Ishikawa (cell line): Measurements from ENCODE around the gene FCN1.

Experiments used
- CEBPB ChIP-seq: IDR thresholded peaks from 2 replicates; pipeline ENCODE4 v1.6.1; 2012
- CREB1 ChIP-seq: IDR thresholded peaks from 2 replicates; pipeline ENCODE4 v1.6.1; 2012; ENCODE audit warnings: low read depth
- EGR1 ChIP-seq: IDR thresholded peaks from 2 replicates; pipeline ENCODE4 v1.6.1; 2012
- EP300 ChIP-seq: IDR thresholded peaks from 2 replicates; pipeline ENCODE4 v1.6.1; 2012; ENCODE audit warnings: borderline replicate concordance
- FOXM1 ChIP-seq: IDR thresholded peaks from 2 replicates; pipeline ENCODE4 v1.6.1; 2012; ENCODE audit warnings: low read depth, borderline replicate concordance
- NFIC ChIP-seq: IDR thresholded peaks from 2 replicates; pipeline ENCODE4 v1.6.1; 2012
- RAD21 ChIP-seq: IDR thresholded peaks from 2 replicates; pipeline ENCODE4 v1.6.1; 2012; ENCODE audit warnings: low read depth
- TAF1 ChIP-seq: IDR thresholded peaks from 2 replicates; pipeline ENCODE4 v1.6.1; 2012; ENCODE audit warnings: low read depth, mild to moderate bottlenecking
- TCF12 ChIP-seq: IDR thresholded peaks from 2 replicates; pipeline ENCODE4 v1.6.1; 2012; ENCODE audit warnings: low read depth
- TEAD4 ChIP-seq: IDR thresholded peaks from 2 replicates; pipeline ENCODE4 v1.6.1; 2012
- YY1 ChIP-seq: IDR thresholded peaks from 2 replicates; pipeline ENCODE4 v1.6.1; 2012; ENCODE audit warnings: low read depth
- ZBTB7A ChIP-seq: IDR thresholded peaks from 2 replicates; pipeline ENCODE4 v1.6.1; 2012; ENCODE audit warnings: low read depth
- TF ChIP-seq, protein P1 (sequence below): IDR thresholded peaks from 2 replicates; pipeline ENCODE4 v1.6.1; 2012; ENCODE audit warnings: low read depth, mild to moderate bottlenecking
- TF ChIP-seq, protein P2 (sequence below): IDR thresholded peaks from 2 replicates; pipeline ENCODE4 v1.6.1; 2012
- TF ChIP-seq, protein P3 (sequence below): IDR thresholded peaks from 2 replicates; pipeline ENCODE4 v1.6.1; 2012

FCN1 gene

DNA sequence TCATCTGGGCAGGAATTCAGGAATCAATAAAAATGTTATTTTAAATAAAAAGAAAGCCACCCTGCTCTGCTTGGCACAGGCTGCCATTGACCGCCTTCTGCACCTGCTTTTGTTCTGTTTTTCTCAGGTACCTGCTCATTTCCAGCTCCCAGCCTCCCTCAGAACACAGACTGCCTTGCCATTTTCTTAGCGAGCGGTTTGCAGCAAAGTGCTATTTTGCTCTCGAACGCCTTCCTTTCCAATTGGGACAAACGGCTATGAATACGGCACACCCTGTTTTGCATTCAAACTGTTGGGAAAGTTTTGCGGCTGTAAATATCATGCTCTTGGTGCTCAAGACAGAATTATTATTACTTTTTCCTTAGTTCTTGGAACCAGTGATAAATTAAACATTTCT, 25.1 kb upstream of the FCN1 start:
- TF ChIP-seq, protein P1, sequence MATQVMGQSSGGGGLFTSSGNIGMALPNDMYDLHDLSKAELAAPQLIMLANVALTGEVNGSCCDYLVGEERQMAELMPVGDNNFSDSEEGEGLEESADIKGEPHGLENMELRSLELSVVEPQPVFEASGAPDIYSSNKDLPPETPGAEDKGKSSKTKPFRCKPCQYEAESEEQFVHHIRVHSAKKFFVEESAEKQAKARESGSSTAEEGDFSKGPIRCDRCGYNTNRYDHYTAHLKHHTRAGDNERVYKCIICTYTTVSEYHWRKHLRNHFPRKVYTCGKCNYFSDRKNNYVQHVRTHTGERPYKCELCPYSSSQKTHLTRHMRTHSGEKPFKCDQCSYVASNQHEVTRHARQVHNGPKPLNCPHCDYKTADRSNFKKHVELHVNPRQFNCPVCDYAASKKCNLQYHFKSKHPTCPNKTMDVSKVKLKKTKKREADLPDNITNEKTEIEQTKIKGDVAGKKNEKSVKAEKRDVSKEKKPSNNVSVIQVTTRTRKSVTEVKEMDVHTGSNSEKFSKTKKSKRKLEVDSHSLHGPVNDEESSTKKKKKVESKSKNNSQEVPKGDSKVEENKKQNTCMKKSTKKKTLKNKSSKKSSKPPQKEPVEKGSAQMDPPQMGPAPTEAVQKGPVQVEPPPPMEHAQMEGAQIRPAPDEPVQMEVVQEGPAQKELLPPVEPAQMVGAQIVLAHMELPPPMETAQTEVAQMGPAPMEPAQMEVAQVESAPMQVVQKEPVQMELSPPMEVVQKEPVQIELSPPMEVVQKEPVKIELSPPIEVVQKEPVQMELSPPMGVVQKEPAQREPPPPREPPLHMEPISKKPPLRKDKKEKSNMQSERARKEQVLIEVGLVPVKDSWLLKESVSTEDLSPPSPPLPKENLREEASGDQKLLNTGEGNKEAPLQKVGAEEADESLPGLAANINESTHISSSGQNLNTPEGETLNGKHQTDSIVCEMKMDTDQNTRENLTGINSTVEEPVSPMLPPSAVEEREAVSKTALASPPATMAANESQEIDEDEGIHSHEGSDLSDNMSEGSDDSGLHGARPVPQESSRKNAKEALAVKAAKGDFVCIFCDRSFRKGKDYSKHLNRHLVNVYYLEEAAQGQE = no peak
- TF ChIP-seq TCF12 (no peak), ZBTB7A (no peak), RAD21 (no peak), NFIC (no peak), YY1 (no peak), CREB1 (no peak), TAF1 (no peak)
- TF ChIP-seq, protein P2, sequence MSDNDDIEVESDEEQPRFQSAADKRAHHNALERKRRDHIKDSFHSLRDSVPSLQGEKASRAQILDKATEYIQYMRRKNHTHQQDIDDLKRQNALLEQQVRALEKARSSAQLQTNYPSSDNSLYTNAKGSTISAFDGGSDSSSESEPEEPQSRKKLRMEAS = no peak
- TF ChIP-seq, protein P3, sequence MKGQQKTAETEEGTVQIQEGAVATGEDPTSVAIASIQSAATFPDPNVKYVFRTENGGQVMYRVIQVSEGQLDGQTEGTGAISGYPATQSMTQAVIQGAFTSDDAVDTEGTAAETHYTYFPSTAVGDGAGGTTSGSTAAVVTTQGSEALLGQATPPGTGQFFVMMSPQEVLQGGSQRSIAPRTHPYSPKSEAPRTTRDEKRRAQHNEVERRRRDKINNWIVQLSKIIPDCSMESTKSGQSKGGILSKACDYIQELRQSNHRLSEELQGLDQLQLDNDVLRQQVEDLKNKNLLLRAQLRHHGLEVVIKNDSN = no peak

DNA sequence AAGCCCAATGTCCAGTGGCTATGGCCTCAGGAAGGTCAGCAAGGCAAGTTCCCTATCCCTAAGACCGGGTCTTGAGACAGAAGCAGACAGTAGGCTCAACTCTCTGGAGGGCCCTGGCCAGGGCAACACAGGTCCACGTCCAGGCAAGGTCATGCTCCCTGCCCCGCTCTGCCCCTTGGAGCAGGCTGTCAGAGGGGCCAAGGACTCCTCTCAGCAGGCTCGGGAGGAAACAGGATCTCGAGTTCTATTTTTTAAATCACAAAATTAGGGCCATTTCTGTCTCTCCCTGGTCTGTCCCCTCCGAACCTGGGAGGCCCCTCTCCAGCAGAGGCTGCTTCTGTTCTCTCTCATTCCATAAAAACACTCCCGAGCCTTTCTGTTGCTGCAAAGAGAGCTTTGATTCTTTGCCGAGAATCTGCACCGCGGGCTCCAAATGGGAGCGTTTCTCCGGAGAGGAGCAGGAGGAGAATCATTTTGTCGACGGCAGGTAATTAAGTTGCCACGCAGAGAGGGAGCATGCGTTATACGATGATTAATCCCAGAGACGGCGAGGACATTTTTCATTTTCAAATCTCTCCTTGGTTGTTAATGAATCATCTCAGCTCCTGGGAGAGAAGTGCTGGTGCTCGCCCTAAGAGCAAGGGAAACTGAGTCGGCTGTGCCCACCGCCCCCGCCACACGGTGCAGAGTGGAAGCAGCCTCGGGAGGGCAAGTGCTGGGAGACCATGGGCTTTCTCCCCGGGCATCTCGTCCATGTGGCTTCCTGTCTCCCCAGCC, 24.5 kb upstream of the FCN1 start:
- no peak for TF ChIP-seq EP300
- TF ChIP-seq NFIC = no peak
- TF ChIP-seq RAD21 = no peak
- TF ChIP-seq YY1 = no peak
- no peak for TF ChIP-seq TEAD4
- no peak for TF ChIP-seq FOXM1
- TF ChIP-seq, protein P3 = no peak
- no peak for TF ChIP-seq EGR1
- no peak for TF ChIP-seq TAF1
- TF ChIP-seq, protein P1 = no peak
- TF ChIP-seq, protein P2 = no peak
- TF ChIP-seq ZBTB7A = no peak
- no peak for TF ChIP-seq TCF12
- no peak for TF ChIP-seq CEBPB
- TF ChIP-seq CREB1 = no peak

DNA sequence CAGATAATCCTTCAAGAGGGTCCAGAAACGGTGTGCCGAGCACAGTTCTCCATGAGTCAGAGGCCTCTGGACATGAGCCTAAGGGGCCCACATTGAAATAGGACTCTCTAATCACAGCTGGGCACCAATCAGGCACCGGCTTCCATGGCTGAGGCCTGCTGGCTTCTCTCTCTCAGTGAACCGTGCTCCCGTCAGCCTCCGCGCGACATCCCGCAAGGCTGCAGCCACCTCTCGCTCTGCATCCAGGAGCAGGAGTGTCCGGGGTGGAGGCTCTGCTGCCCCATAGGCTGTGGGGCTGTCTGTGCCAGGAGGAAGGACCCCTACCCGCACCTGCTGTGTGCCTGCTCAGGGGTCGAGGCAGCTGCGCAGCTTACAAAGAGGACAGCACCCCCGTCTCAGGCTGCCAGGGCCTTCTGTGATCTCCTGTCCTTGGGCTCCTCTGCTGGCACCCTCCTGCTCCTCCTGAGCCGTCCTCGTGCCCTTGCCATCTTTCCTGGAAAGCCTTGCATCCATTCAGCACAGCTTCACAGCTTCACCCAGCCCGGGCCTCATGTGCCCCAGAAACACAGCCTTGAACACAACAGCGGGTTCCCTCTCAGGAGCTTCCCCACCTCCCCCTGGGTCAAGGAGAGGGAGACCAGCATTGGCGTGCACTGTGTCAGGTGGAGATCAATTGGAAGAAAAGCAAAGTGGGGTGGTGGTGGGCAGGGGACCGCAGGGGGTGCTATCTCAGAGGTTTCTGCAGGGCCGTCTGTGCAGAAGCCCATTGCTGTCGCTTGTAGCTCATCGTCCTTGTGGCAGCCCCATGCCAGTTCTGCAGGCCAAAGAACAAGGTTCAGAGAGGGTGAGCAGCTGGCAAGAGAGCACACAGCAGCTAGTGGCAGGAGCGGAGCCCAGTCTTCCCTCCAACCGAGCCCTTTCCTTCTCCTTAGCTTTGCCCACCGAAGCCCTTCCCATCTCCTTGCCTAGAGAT, 22.8 kb upstream of the FCN1 start:
- TF ChIP-seq, protein P2 = no peak
- TF ChIP-seq EGR1 (no peak), YY1 (no peak), ZBTB7A (no peak), TAF1 (no peak), CREB1 (no peak), TEAD4 (no peak), EP300 (no peak), CEBPB (no peak), RAD21 (no peak), TCF12 (no peak), FOXM1 (no peak)
- TF ChIP-seq, protein P1 = no peak
- TF ChIP-seq, protein P3 = no peak
